Trophoblast cell (in vitro differentiated cells and primary cell): ENCODE results near the gene GARIN5A.

Experiments used
- DNase-seq, 2 donors: peaks; one replicate each; pipeline ENCODE4 v3.0.0-alpha.2; 2016
- H2AFZ ChIP-seq: 2 replicates; pipeline ENCODE4 v1.6.1; 2013; ENCODE audit warnings: low read length, moderate library complexity, mild to moderate bottlenecking; ENCODE audit not compliant: insufficient read depth, poor library complexity
- H2AK5ac ChIP-seq: 2 replicates; pipeline ENCODE4 v1.6.1; 2013; ENCODE audit warnings: mild to moderate bottlenecking, low read length
- H2BK120ac ChIP-seq: 2 replicates; pipeline ENCODE4 v1.6.1; 2013; ENCODE audit warnings: low read length, mild to moderate bottlenecking, moderate library complexity; ENCODE audit not compliant: insufficient read depth, poor library complexity
- H2BK12ac ChIP-seq: 2 replicates; pipeline ENCODE4 v1.6.1; 2013; ENCODE audit warnings: mild to moderate bottlenecking, low read length, moderate library complexity
- H2BK5ac ChIP-seq: 2 replicates; pipeline ENCODE4 v1.6.1; 2013; ENCODE audit warnings: low read length, low read depth, moderate library complexity, mild to moderate bottlenecking; ENCODE audit not compliant: poor library complexity
- H3K14ac ChIP-seq: 2 replicates; pipeline ENCODE4 v1.6.1; 2013; ENCODE audit warnings: mild to moderate bottlenecking, low read length
- H3K18ac ChIP-seq: 2 replicates; pipeline ENCODE4 v1.6.1; 2013; ENCODE audit warnings: mild to moderate bottlenecking, low read length
- H3K23ac ChIP-seq: 2 replicates; pipeline ENCODE4 v1.6.1; 2013; ENCODE audit warnings: low read length
- H3K27ac ChIP-seq: 2 replicates; pipeline ENCODE4 v1.5.1; 2013; ENCODE audit warnings: low read depth, mild to moderate bottlenecking, inconsistent platforms, low read length, moderate library complexity
- H3K27me3 ChIP-seq: 2 replicates; pipeline ENCODE4 v1.6.1; 2013; ENCODE audit warnings: inconsistent platforms, mild to moderate bottlenecking, low read length, moderate library complexity; ENCODE audit not compliant: insufficient read depth
- H3K36me3 ChIP-seq, 2 experiments: 1 replicate in 1 of 2; 2 replicates in 1 of 2; pipeline ENCODE4 v1.6.1; 2013; ENCODE audit warnings: low read length in 2 of 2, mild to moderate bottlenecking in 2 of 2, moderate library complexity in 1 of 2; ENCODE audit not compliant: insufficient read depth in 2 of 2, control insufficient read depth in 1 of 2
- H3K4ac ChIP-seq: 2 replicates; pipeline ENCODE4 v1.6.1; 2013; ENCODE audit warnings: low read depth, mild to moderate bottlenecking, low read length, moderate library complexity
- H3K4me1 ChIP-seq, 2 experiments: 1 replicate in 1 of 2; 2 replicates in 1 of 2; pipeline ENCODE4 v1.6.1; 2013; ENCODE audit warnings: low read length in 2 of 2, mild to moderate bottlenecking in 2 of 2, moderate library complexity in 1 of 2; ENCODE audit not compliant: insufficient read depth in 2 of 2, control insufficient read depth in 1 of 2
- H3K4me2 ChIP-seq: 2 replicates; pipeline ENCODE4 v1.6.1; 2013; ENCODE audit warnings: inconsistent platforms, mild to moderate bottlenecking, low read length, moderate library complexity
- H3K4me3 ChIP-seq: 2 replicates; pipeline ENCODE4 v1.5.1; 2013; ENCODE audit warnings: mild to moderate bottlenecking, low read depth, low read length, inconsistent platforms
- H3K79me1 ChIP-seq: one replicate; pipeline ENCODE4 v1.6.1; 2013; ENCODE audit warnings: low read length
- H3K79me2 ChIP-seq: 2 replicates; pipeline ENCODE4 v1.6.1; 2013; ENCODE audit warnings: low read length, mild to moderate bottlenecking; ENCODE audit not compliant: control insufficient read depth, insufficient read depth, poor library complexity
- H3K9ac ChIP-seq: 2 replicates; pipeline ENCODE4 v1.6.1; 2013; ENCODE audit warnings: mild to moderate bottlenecking, low read length
- H3K9me3 ChIP-seq: 2 replicates; pipeline ENCODE4 v1.6.1; 2013; ENCODE audit warnings: low read depth, mild to moderate bottlenecking, control low read depth, inconsistent platforms, low read length; ENCODE audit not compliant: insufficient read depth
- H4K12ac ChIP-seq: 2 replicates; pipeline ENCODE4 v1.6.1; 2013; ENCODE audit warnings: low read depth, mild to moderate bottlenecking, low read length, moderate library complexity
- H4K8ac ChIP-seq: 2 replicates; pipeline ENCODE4 v1.6.1; 2013; ENCODE audit warnings: low read depth, mild to moderate bottlenecking, low read length, moderate library complexity
- H4K91ac ChIP-seq: one replicate; pipeline ENCODE4 v1.6.1; 2013; ENCODE audit warnings: low read depth, mild to moderate bottlenecking, low read length, moderate library complexity
- WGBS: extraction: QIAGEN DNeasy Blood & Tissue Kit; methylation state at CpG from one replicate; pipeline ENCODE4 v1.1.7; 2013; ENCODE audit warnings: missing lambda C conversion rate; ENCODE audit not compliant: insufficient read length, insufficient coverage; ENCODE audit errors: extremely low coverage; 5-methylcytosine and 5-hydroxymethylcytosine counted together

The GARIN5A gene

DNA sequence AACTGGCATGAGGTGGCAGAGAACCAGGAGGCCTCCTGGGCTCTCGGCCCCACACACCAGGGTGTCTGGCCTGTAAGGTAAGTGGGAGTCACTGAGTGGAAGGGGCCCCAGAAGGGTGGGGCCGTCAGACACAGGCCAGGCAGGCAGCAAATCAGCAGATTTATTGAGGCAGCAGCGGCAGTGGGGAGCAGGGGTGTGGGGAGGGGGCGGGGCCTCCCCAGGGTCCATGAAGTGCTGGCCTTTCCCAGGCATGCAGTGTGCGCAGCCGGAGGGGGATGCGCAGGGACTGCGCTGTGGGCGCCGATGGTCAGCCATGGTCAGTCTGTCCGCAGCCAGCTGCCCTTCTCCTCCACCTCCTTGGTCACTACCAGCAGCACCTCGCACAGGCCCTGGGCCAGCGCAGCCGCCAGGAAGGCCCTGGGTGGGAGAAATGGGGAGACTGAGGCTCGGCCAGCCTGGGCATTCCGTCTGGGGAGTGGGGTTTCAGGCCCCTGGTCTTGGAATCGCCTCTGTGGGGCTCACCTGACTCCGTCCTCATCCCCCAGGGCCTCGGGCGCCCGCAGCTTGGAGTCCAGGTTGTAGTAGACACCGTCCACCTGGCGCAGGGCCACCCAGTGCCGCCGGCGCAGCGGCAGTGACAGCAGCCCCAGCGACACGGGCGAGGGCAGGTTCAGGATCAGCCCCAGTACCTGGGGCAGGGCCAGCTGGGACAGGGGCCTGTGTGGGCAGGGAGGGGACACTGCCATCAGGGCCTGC, 29.4 kb upstream of the GARIN5A start:
- Histone ChIP-seq H2BK5ac (no peak overlapping the region), H3K27me3 (no peaks in the 10 kb centered on the region), H4K91ac (no peak overlapping the region), H3K36me3 (peaks cover 5 to 6% of the 10 kb centered on the region in 2 experiments), H3K18ac (no peak overlapping the region), H3K14ac (no peak overlapping the region), H4K12ac (no peak overlapping the region), H2BK12ac (peak overlapping the region; percentile 8), H3K9me3 (no peaks in the 10 kb centered on the region), H3K4ac (no peak overlapping the region), H3K4me1 (peaks cover 12 to 15% of the 10 kb centered on the region in 2 experiments), H3K9ac (no peak overlapping the region), H2AFZ (no peak overlapping the region), H3K23ac (no peak overlapping the region), H3K4me3 (no peak overlapping the region), H2AK5ac (no peak overlapping the region), H3K27ac (no peak overlapping the region), H3K79me2 (peaks cover 5% of the 10 kb centered on the region), H3K79me1 (peaks cover 14% of the 10 kb centered on the region), H4K8ac (no peak overlapping the region), H2BK120ac (no peak overlapping the region), H3K4me2 (no peak overlapping the region)
- WGBS, result no CpG with 5 or more reads among the region's 30 CpGs
- no peak for DNase-seq

DNA sequence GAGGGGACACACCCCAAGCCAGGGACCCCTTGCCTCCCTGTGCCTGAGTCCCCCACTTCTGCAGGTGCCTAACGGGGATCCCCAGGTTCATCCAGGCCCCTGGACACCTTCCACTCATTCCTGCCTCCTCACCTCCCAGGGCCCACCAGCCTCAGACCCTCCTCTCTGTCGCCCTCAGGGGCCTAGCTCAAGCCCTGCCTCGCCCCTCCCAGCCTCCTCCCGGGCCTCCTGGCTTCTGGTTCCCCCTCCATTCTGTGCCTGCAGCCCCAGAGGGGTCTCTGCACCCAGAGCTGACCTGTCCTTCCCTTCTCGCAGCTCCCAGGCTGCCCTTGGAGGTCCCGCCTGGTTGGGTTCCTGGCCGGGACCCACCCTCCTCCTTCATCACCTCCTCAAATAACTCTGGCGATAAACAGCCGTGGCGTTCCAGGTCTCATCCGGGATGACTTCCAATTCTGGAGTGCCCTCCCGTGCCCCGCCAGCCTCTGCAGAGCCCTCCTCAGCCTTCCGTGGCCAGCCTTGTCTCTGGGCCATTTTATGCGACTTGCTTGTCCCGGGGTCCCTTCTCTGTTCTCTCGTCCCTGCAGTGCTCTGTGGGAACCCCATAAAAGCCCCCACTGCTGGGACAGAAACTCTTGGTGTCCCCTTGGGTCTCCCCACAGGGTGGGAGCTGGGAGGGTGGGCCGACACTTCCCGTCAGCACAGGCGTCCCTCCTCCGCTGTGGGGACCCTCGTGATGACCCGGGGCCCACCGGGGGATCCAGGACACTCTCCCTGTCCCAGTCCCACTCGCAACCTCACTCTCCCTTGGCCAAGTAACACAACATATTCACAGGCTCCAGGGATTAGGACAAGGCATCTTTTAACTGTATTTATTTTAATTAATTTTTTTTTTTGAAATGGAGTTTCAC, 25.2 kb upstream of the GARIN5A start:
- peaks cover 17 to 23% of the 10 kb centered on the region in 2 experiments for H3K4me1 ChIP-seq
- H2BK120ac ChIP-seq, result peak overlapping the region; percentile 88
- H2BK12ac ChIP-seq, result peak overlapping the region; percentile 58
- H3K4me2 ChIP-seq, result peak overlapping the region; percentile 38
- H3K23ac ChIP-seq, result no peak overlapping the region
- peak overlapping the region; percentile 7 for H3K4me3 ChIP-seq
- H3K79me1 ChIP-seq, result peaks cover 27% of the 10 kb centered on the region
- DNase-seq, result no peak
- H4K12ac ChIP-seq, result no peak overlapping the region
- peak overlapping the region; percentile 54 for H3K14ac ChIP-seq
- no CpG with 5 or more reads among the region's 25 CpGs for whole genome bisulfite sequencing
- H2AFZ ChIP-seq, result no peak overlapping the region
- peak overlapping the region; percentile 39 for H4K8ac ChIP-seq
- peaks cover 3% of the 10 kb centered on the region for H3K79me2 ChIP-seq
- H2AK5ac ChIP-seq, result peak overlapping the region; percentile 36
- peaks cover 5 to 6% of the 10 kb centered on the region in 2 experiments for H3K36me3 ChIP-seq
- H2BK5ac ChIP-seq, result peak overlapping the region; percentile 15
- H4K91ac ChIP-seq, result peak overlapping the region; percentile 83
- H3K27me3 ChIP-seq, result no peaks in the 10 kb centered on the region
- H3K9me3 ChIP-seq, result no peaks in the 10 kb centered on the region
- peak overlapping the region; percentile 16 for H3K9ac ChIP-seq
- peak overlapping the region; percentile 60 for H3K27ac ChIP-seq
- peak overlapping the region; percentile 20 for H3K4ac ChIP-seq
- H3K18ac ChIP-seq, result peak overlapping the region; percentile 27

DNA sequence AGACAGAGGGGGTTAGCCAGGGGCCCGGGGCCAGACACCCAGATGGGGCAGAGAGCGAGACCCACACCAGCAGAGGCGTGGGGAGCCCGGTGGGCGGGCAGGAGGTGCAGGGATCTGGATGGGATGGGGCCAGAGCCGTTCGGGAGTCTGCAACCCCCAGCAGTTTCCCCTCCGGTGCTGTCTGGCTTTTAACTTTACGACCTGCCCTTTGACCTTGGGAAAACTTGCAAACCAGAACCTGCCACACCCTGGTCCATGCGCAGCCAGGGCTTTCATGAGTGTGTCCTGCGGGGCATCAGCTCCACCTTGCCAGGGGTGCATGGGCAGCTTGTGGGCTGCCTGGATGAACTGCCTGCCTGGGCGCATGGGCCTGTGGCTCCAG, 24.5 kb upstream of the GARIN5A start:
- Histone ChIP-seq H4K8ac (peak overlapping the region; percentile 8), H3K14ac (peak overlapping the region; percentile 54), H4K12ac (no peak overlapping the region), H3K18ac (peak overlapping the region; percentile 27), H2AK5ac (no peak overlapping the region), H3K9me3 (no peaks in the 10 kb centered on the region), H3K23ac (no peak overlapping the region), H3K27me3 (no peaks in the 10 kb centered on the region), H4K91ac (peak overlapping the region; percentile 83), H3K27ac (peak overlapping the region; percentile 75), H2BK12ac (peak overlapping the region; percentile 58), H3K4me3 (peak overlapping the region; percentile 7), H3K9ac (peak overlapping the region; percentile 16), H3K79me1 (peaks cover 27% of the 10 kb centered on the region), H2BK120ac (peak overlapping the region; percentile 88), H2AFZ (no peak overlapping the region), H2BK5ac (peak overlapping the region; percentile 37), H3K4ac (peak overlapping the region; percentile 20), H3K36me3 (peaks cover 3 to 4% of the 10 kb centered on the region in 2 experiments), H3K4me2 (peak overlapping the region; percentile 38), H3K79me2 (peaks cover 3% of the 10 kb centered on the region), H3K4me1 (peaks cover 21 to 29% of the 10 kb centered on the region in 2 experiments)
- no CpG with 5 or more reads among the region's 12 CpGs for WGBS
- no peak for DNase-seq

DNA sequence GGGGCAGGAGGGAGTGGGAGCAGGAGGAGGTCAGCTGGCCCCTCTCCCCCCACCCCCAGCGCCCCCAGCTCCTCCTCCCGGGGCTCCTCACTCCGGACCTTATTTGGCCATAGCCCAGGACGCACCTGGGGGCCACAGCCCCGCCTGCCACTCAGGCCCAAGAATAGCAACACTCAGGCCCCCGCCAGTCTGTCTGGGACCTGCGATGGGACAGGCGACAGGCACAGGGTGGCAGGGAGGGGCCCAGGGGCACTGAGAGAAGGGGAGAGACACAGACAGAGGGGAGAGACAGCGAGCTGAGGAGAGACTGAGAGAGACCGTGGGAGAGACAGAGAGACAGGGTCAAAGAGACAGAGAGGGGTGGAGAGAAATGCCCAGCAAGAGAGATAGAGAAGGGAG, 24.1 kb upstream of the GARIN5A start:
- no peak overlapping the region for H2AFZ ChIP-seq
- H4K12ac ChIP-seq, result no peak overlapping the region
- no peak overlapping the region for H3K4me3 ChIP-seq
- H3K27ac ChIP-seq, result peak overlapping the region; percentile 75
- H3K9me3 ChIP-seq, result no peaks in the 10 kb centered on the region
- H4K8ac ChIP-seq, result peak overlapping the region; percentile 8
- H3K14ac ChIP-seq, result peak overlapping the region; percentile 22
- peak overlapping the region; percentile 65 for H2BK120ac ChIP-seq
- H3K23ac ChIP-seq, result no peak overlapping the region
- H3K27me3 ChIP-seq, result no peaks in the 10 kb centered on the region
- peaks cover 3% of the 10 kb centered on the region for H3K79me2 ChIP-seq
- H2BK12ac ChIP-seq, result peak overlapping the region; percentile 1
- peaks cover 27% of the 10 kb centered on the region for H3K79me1 ChIP-seq
- H3K4me1 ChIP-seq, result peaks cover 23 to 30% of the 10 kb centered on the region in 2 experiments
- H4K91ac ChIP-seq, result peak overlapping the region; percentile 97
- no peak for DNase-seq
- no peak overlapping the region for H3K18ac ChIP-seq
- no CpG with 5 or more reads among the region's 10 CpGs for WGBS
- H3K4me2 ChIP-seq, result peak overlapping the region; percentile 37
- H3K9ac ChIP-seq, result no peak overlapping the region
- peak overlapping the region; percentile 55 for H2AK5ac ChIP-seq
- peak overlapping the region; percentile 7 for H3K4ac ChIP-seq
- H3K36me3 ChIP-seq, result peaks cover 0 to 2% of the 10 kb centered on the region in 2 experiments
- peak overlapping the region; percentile 37 for H2BK5ac ChIP-seq
